WTC11 (cell line): ENCODE measurements around the gene OSMR. TPM values are rescaled to one million over a fixed set of nuclear protein-coding genes. Genes with fewer than 3 reads are reported as not detected.

Source experiments
- ATAC-seq: fragments of 200-7000 bp; cut with Tn5 transposase; 2 replicates; pipeline ENCODE4 v1.10.0; 2021; ENCODE audit warnings: mild to moderate bottlenecking, moderate library complexity
- CTCF ChIA-PET: fragments of 300-600 bp; sonication (Branson Sonifier 250); formaldehyde crosslinking; loops from one replicate; lab custom pipeline; 2021; ENCODE audit warnings: antibody characterized with exemption; lab: Charles Lee
- POLR2A ChIA-PET: fragments of 350-600 bp; sonication (Branson Sonifier 250); formaldehyde crosslinking; loops from one replicate; lab custom pipeline; 2021; ENCODE audit warnings: antibody characterized with exemption; lab: Charles Lee
- DNase-seq: peaks from one replicate; pipeline ENCODE4 v3.0.0; 2021; ENCODE audit warnings: low spot score
- H3K27ac Mint-ChIP-seq: 2 replicates; pipeline ENCODE4 v1.8.0; 2021; ENCODE audit warnings: mixed read lengths
- H3K27me3 Mint-ChIP-seq: 2 replicates; pipeline ENCODE4 v1.8.0; 2021; ENCODE audit warnings: low read depth, mild to moderate bottlenecking, moderate library complexity, mixed read lengths
- H3K36me3 Mint-ChIP-seq: 2 replicates; pipeline ENCODE4 v1.8.0; 2021; ENCODE audit warnings: mixed read lengths
- H3K4me1 Mint-ChIP-seq: 2 replicates; pipeline ENCODE4 v1.8.0; 2022; ENCODE audit warnings: mixed read lengths
- H3K4me3 Mint-ChIP-seq: 2 replicates; pipeline ENCODE4 v1.8.0; 2021; ENCODE audit warnings: mild to moderate bottlenecking, moderate library complexity, mixed read lengths
- H3K9me3 Mint-ChIP-seq: 2 replicates; pipeline ENCODE4 v1.8.0; 2021; ENCODE audit warnings: mixed read lengths
- CBFB ChIP-seq: sonication (generic); formaldehyde crosslinking; IDR thresholded peaks from 2 replicates; pipeline ENCODE4 v1.8.1; 2022; ENCODE audit warnings: mild to moderate bottlenecking, low read depth, missing genetic modification reagents
- EMX1 ChIP-seq: fragments of 250-450 bp; sonication (Bioruptor Pico); IDR thresholded peaks from 2 replicates; pipeline ENCODE4 v1.8.0; 2021; ENCODE audit warnings: mild to moderate bottlenecking
- ETV6 ChIP-seq: sonication (generic); formaldehyde crosslinking; IDR thresholded peaks from 2 replicates; pipeline ENCODE4 v1.8.1; 2022; ENCODE audit warnings: mild to moderate bottlenecking, missing genetic modification reagents
- FOXJ3 ChIP-seq: sonication (generic); formaldehyde crosslinking; IDR thresholded peaks from 2 replicates; pipeline ENCODE4 v1.9.0; 2021; ENCODE audit warnings: missing genetic modification reagents, mild to moderate bottlenecking, borderline replicate concordance
- FOXK1 ChIP-seq: sonication (generic); formaldehyde crosslinking; IDR thresholded peaks from 2 replicates; pipeline ENCODE4 v1.8.0; 2022; ENCODE audit warnings: mild to moderate bottlenecking, moderate library complexity, missing genetic modification reagents
- FOXP4 ChIP-seq: sonication (generic); formaldehyde crosslinking; IDR thresholded peaks from 2 replicates; pipeline ENCODE4 v1.8.0; 2022; ENCODE audit warnings: mild to moderate bottlenecking, missing genetic modification reagents
- GABPB1 ChIP-seq: sonication (generic); formaldehyde crosslinking; IDR thresholded peaks from 2 replicates; pipeline ENCODE4 v1.8.1; 2023; ENCODE audit warnings: mild to moderate bottlenecking, missing genetic modification reagents
- GRHL2 ChIP-seq: fragments of 250-450 bp; sonication (Bioruptor Pico); IDR thresholded peaks from 2 replicates; pipeline ENCODE4 v1.8.0; 2022; ENCODE audit warnings: mild to moderate bottlenecking, moderate library complexity; ENCODE audit not compliant: insufficient replicate concordance, severe bottlenecking
- GTF2I ChIP-seq: fragments of 250-450 bp; sonication (Bioruptor Pico); conservative IDR thresholded peaks from 2 replicates; pipeline ENCODE4 v1.4.0; 2021; ENCODE audit warnings: mild to moderate bottlenecking
- IRF2 ChIP-seq: sonication (generic); formaldehyde crosslinking; IDR thresholded peaks from 2 replicates; pipeline ENCODE4 v1.8.0; 2022; ENCODE audit warnings: low read depth, missing genetic modification reagents, borderline replicate concordance
- MYBL2 ChIP-seq: sonication (generic); formaldehyde crosslinking; IDR thresholded peaks from 2 replicates; pipeline ENCODE4 v1.8.1; 2023; ENCODE audit warnings: mild to moderate bottlenecking, moderate library complexity, missing genetic modification reagents
- NFYB ChIP-seq: sonication (generic); formaldehyde crosslinking; conservative IDR thresholded peaks from 2 replicates; pipeline ENCODE4 v1.8.0; 2022; ENCODE audit warnings: low read depth, missing genetic modification reagents
- NR2C2 ChIP-seq: sonication (generic); formaldehyde crosslinking; IDR thresholded peaks from 2 replicates; pipeline ENCODE4 v1.8.0; 2022; ENCODE audit warnings: mild to moderate bottlenecking, missing genetic modification reagents
- NR3C1 ChIP-seq: sonication (generic); formaldehyde crosslinking; conservative IDR thresholded peaks from 2 replicates; pipeline ENCODE4 v1.8.1; 2023; ENCODE audit warnings: low read depth, mild to moderate bottlenecking, missing genetic modification reagents
- PRDM15 ChIP-seq: sonication (generic); formaldehyde crosslinking; IDR thresholded peaks from 2 replicates; pipeline ENCODE4 v1.8.0; 2022; ENCODE audit warnings: missing genetic modification reagents
- PRRX2 ChIP-seq: fragments of 250-450 bp; sonication (Bioruptor Pico); IDR thresholded peaks from 2 replicates; pipeline ENCODE4 v1.8.0; 2021; ENCODE audit warnings: mild to moderate bottlenecking
- SMAD4 ChIP-seq: sonication (generic); formaldehyde crosslinking; IDR thresholded peaks from 2 replicates; pipeline ENCODE4 v1.8.0; 2022; ENCODE audit warnings: mild to moderate bottlenecking, missing genetic modification reagents
- SP1 ChIP-seq: sonication (generic); formaldehyde crosslinking; conservative IDR thresholded peaks from 2 replicates; pipeline ENCODE4 v1.8.1; 2022; ENCODE audit warnings: missing genetic modification reagents
- TCF7 ChIP-seq: sonication (generic); formaldehyde crosslinking; IDR thresholded peaks from 2 replicates; pipeline ENCODE4 v1.8.0; 2022; ENCODE audit warnings: mild to moderate bottlenecking, low read depth, missing genetic modification reagents, moderate library complexity
- ZMAT4 ChIP-seq: fragments of 250-450 bp; sonication (Bioruptor Pico); IDR thresholded peaks from 2 replicates; pipeline ENCODE4 v1.9.0; 2021; ENCODE audit warnings: mild to moderate bottlenecking
- ZNF423 ChIP-seq: fragments of 250-450 bp; sonication (Bioruptor Pico); IDR thresholded peaks from 2 replicates; pipeline ENCODE4 v2.1.2; 2022; ENCODE audit warnings: mild to moderate bottlenecking, moderate library complexity
- ZNF671 ChIP-seq: fragments of 250-450 bp; sonication (Bioruptor Pico); IDR thresholded peaks from 2 replicates; pipeline ENCODE4 v1.8.0; 2021; ENCODE audit warnings: mild to moderate bottlenecking
- total RNA-seq: library from RNA; stranded (reverse); gene quantifications from 3 replicates; pipeline ENCODE4 v1.2.3, GENCODE V29; 2021
- TF ChIP-seq, protein P1 (sequence below): fragments of 250-450 bp; sonication (Bioruptor Pico); IDR thresholded peaks from 2 replicates; pipeline ENCODE4 v1.9.0; 2021; ENCODE audit warnings: mild to moderate bottlenecking
- TF ChIP-seq, protein P2 (sequence below): sonication (generic); formaldehyde crosslinking; IDR thresholded peaks from 2 replicates; pipeline ENCODE4 v1.8.0; 2022; ENCODE audit warnings: mild to moderate bottlenecking, missing genetic modification reagents
- TF ChIP-seq, protein P3 (sequence below): sonication (generic); formaldehyde crosslinking; IDR thresholded peaks from 2 replicates; pipeline ENCODE4 v1.8.1; 2023; ENCODE audit warnings: mild to moderate bottlenecking, missing genetic modification reagents, moderate library complexity

The OSMR gene
- total RNA-seq, 1 experiment from 2014 or later = 2.3 TPM

DNA sequence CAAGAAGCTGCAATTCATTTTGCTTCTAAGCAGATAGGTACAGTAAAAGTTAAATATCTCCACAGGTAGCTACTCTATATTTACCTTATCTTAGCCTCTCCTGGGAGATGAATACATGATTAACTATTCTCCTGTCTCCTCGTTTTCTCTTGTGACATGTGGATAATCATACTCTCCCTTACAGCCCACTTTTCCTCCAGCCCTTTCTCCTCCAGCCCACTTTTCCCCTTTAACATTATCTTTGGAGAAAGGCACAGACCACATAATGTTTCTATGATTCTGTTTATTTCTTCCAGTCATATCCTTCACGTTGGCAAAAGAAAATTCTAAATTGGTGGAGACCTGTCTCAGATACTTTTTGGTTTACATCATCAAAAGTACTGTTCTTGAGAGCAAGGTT lies 84.0 kb downstream of the OSMR start (continued):
- TF ChIP-seq, protein P1, sequence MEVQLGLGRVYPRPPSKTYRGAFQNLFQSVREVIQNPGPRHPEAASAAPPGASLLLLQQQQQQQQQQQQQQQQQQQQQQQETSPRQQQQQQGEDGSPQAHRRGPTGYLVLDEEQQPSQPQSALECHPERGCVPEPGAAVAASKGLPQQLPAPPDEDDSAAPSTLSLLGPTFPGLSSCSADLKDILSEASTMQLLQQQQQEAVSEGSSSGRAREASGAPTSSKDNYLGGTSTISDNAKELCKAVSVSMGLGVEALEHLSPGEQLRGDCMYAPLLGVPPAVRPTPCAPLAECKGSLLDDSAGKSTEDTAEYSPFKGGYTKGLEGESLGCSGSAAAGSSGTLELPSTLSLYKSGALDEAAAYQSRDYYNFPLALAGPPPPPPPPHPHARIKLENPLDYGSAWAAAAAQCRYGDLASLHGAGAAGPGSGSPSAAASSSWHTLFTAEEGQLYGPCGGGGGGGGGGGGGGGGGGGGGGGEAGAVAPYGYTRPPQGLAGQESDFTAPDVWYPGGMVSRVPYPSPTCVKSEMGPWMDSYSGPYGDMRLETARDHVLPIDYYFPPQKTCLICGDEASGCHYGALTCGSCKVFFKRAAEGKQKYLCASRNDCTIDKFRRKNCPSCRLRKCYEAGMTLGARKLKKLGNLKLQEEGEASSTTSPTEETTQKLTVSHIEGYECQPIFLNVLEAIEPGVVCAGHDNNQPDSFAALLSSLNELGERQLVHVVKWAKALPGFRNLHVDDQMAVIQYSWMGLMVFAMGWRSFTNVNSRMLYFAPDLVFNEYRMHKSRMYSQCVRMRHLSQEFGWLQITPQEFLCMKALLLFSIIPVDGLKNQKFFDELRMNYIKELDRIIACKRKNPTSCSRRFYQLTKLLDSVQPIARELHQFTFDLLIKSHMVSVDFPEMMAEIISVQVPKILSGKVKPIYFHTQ (CRISPR knock-in tag) = no peak
- TF ChIP-seq NR2C2 (CRISPR knock-in tag) (no peak), MYBL2 (no peak), NFYB (CRISPR knock-in tag) (no peak)

DNA sequence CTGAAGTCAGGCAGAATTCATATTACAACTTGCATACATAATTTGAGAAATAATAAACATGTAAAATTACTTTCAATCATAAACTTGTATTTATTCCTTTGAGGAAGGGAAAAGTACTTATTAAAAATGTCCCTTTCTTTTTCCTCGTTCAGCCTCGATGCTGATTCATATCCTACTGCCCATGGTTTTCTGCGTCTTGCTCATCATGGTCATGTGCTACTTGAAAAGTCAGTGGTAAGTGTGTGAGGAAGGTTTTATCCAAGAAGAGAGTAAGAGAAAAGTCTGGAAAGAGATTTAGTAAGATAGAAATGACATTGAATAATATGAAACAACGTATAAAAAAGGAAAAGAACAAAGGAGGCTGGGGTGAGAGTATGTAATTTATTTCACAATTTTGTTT lies 85.9 kb downstream of the OSMR start:
- DNase-seq (no peak), ATAC-seq (no peak)
- no peak overlapping the region for H3K27ac Mint-ChIP-seq
- H3K27me3 Mint-ChIP-seq = no peaks in the 10 kb centered on the region
- TF ChIP-seq, protein P2, sequence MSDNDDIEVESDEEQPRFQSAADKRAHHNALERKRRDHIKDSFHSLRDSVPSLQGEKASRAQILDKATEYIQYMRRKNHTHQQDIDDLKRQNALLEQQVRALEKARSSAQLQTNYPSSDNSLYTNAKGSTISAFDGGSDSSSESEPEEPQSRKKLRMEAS = no peak
- TF ChIP-seq CBFB (CRISPR knock-in tag) = no peak
- no peak for TF ChIP-seq ZMAT4
- TF ChIP-seq, protein P3, sequence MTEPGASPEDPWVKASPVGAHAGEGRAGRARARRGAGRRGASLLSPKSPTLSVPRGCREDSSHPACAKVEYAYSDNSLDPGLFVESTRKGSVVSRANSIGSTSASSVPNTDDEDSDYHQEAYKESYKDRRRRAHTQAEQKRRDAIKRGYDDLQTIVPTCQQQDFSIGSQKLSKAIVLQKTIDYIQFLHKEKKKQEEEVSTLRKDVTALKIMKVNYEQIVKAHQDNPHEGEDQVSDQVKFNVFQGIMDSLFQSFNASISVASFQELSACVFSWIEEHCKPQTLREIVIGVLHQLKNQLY (CRISPR knock-in tag) = no peak
- TF ChIP-seq GABPB1 (CRISPR knock-in tag) = no peak
- no peak for TF ChIP-seq NR3C1 (CRISPR knock-in tag)
- TF ChIP-seq SP1 (CRISPR knock-in tag) = no peak
- TF ChIP-seq EMX1 (CRISPR knock-in tag) = no peak
- H3K4me3 Mint-ChIP-seq = no peak overlapping the region
- peaks cover 7% of the 10 kb centered on the region for H3K36me3 Mint-ChIP-seq
- ChIA-PET POLR2A (no interaction called here), CTCF (interaction anchor here (1.1 kb wide), 1 partner anchor 10 kb away, joined by 3 read pairs; no protein-coding TSS in a partner anchor)
- H3K4me1 Mint-ChIP-seq = peaks cover 18% of the 10 kb centered on the region
- peaks cover 12% of the 10 kb centered on the region for H3K9me3 Mint-ChIP-seq

GRCh38 chr5:38932854-38933408 lies 87.1 kb downstream of the OSMR start:
- POLR2A ChIA-PET = no interaction called here
- peaks cover 4% of the 10 kb centered on the region for H3K36me3 Mint-ChIP-seq
- no peaks in the 10 kb centered on the region for H3K27me3 Mint-ChIP-seq
- ATAC-seq (no peak), DNase-seq (no peak)
- H3K9me3 Mint-ChIP-seq = peaks cover 4% of the 10 kb centered on the region
- CTCF ChIA-PET = no interaction called here
- no peak overlapping the region for H3K4me3 Mint-ChIP-seq
- H3K27ac Mint-ChIP-seq = no peak overlapping the region
- peaks cover 18% of the 10 kb centered on the region for H3K4me1 Mint-ChIP-seq
- TF ChIP-seq TCF7 (CRISPR knock-in tag) = no peak
- TF ChIP-seq ETV6 (CRISPR knock-in tag) = no peak
- TF ChIP-seq PRDM15 = no peak
- TF ChIP-seq ZNF671 (CRISPR knock-in tag) = no peak
- no peak for TF ChIP-seq PRRX2
- no peak for TF ChIP-seq ZNF423
- no peak for TF ChIP-seq FOXJ3 (CRISPR knock-in tag)
- TF ChIP-seq GTF2I (CRISPR knock-in tag) = no peak
- TF ChIP-seq EMX1 (CRISPR knock-in tag) = no peak
- TF ChIP-seq GRHL2 (CRISPR knock-in tag) = no peak
- TF ChIP-seq IRF2 (CRISPR knock-in tag) = no peak
- TF ChIP-seq FOXK1 = no peak
- no peak for TF ChIP-seq SMAD4 (CRISPR knock-in tag)
- no peak for TF ChIP-seq FOXP4 (CRISPR knock-in tag)
